ENCODE results near the gene RADIL. TPM values are rescaled to one million over a fixed set of nuclear protein-coding genes. Genes with fewer than 3 reads are reported as not detected.
A peak's percentile ranks its signal among the peaks of the same experiment; 100 is the strongest.

The RADIL gene
- total and polyA plus RNA-seq, 2 donors (not counting 1 experiment from before 2014, with no cell fraction given), result not detected

- Histone ChIP-seq H4K20me1 (ENCODE audit: control insufficient read depth, insufficient read depth, low read length, poor library complexity, severe bottlenecking) (no peaks in the 10 kb centered on the region), H3K9ac (ENCODE audit: low read length) (no peak overlapping the region), H3K79me2 (ENCODE audit: control insufficient read depth, insufficient read depth, low read length) (no peaks in the 10 kb centered on the region), H3K4me1 (ENCODE audit: control insufficient read depth in 2 of 2, insufficient read depth in 2 of 2, low read length in 2 of 2) (no peaks in the 10 kb centered on the region), H2AFZ (ENCODE audit: insufficient read depth, low read depth, low read length, poor library complexity, severe bottlenecking) (no peak overlapping the region), H3K27me3 (replicated peaks in 1 of 4; ENCODE audit: control extremely low read depth in 1 of 4, control insufficient read depth in 3 of 4, insufficient read depth in 4 of 4, low read length in 3 of 4) (no peaks in the 10 kb centered on the region), H3K4me2 (replicated peaks; ENCODE audit: low read depth, low read length, poor library complexity, severe bottlenecking) (no peak overlapping the region), H3K4me3 (ENCODE audit: control extremely low read depth in 1 of 5, extremely low read depth in 1 of 5, insufficient read depth in 1 of 5, low read depth in 2 of 5, low read length in 4 of 5) (no peak overlapping the region), H3K9me3 (ENCODE audit: control extremely low read depth in 1 of 3, control insufficient read depth in 2 of 3, insufficient read depth in 1 of 3, low read length in 2 of 3) (no peaks in the 10 kb centered on the region), H3K36me3 (replicated peaks in 1 of 2; ENCODE audit: control extremely low read depth in 1 of 2, control insufficient read depth in 1 of 2, extremely low read depth in 1 of 2, insufficient read depth in 2 of 2, low read length in 1 of 2) (no peaks in the 10 kb centered on the region), H3K27ac (ENCODE audit: low read length in 2 of 2) (no peak overlapping the region)
- Mint-ChIP-seq H3K27ac (no peak overlapping the region), H3K9me3 (ENCODE audit: insufficient read depth) (no peaks in the 10 kb centered on the region), H3K4me3 (no peak overlapping the region), H3K4me1 (no peaks in the 10 kb centered on the region), H3K27me3 (no peaks in the 10 kb centered on the region)
- ChIA-PET CTCF (interaction anchor here (0.6 to 4.6 kb wide), 10 partner anchors 8 to 352 kb away, joined by 3 to 54 read pairs (median 4); no protein-coding TSS in a partner anchor), POLR2A (no interaction called here)
- intact Hi-C loops (cut with micrococcal nuclease), result loop anchor here (10.0 kb wide), 1 partner anchor 176 kb away; no protein-coding TSS in a partner anchor
- ATAC-seq (ENCODE audit: low read depth) (no peak), DNase-seq (no peak)
- TF ChIP-seq CTCF (IDR thresholded peaks at IDR 0.05), result no peak
- TF ChIP-seq EZH2 (IDR thresholded peaks at IDR 0.05; ENCODE audit: borderline replicate concordance, insufficient read depth, low read depth, low read length, poor library complexity, severe bottlenecking), result no peak
- WGBS (ENCODE audit: insufficient coverage), result 87% methylated on average over 15 of the region's 15 CpGs
These were observed 84.7 kb downstream of the RADIL start for GRCh38 chr7:4798706-4799235.

GRCh38 chr7:4797858-4798705, 85.4 kb downstream of the RADIL start:
- TF ChIP-seq EZH2 (IDR thresholded peaks at IDR 0.05; ENCODE audit: borderline replicate concordance, insufficient read depth, low read depth, low read length, poor library complexity, severe bottlenecking), result no peak
- peak; percentile 97 for TF ChIP-seq CTCF (IDR thresholded peaks at IDR 0.05)
- no peaks in the 10 kb centered on the region for H3K79me2 ChIP-seq (ENCODE audit: control insufficient read depth, insufficient read depth, low read length)
- peak; percentile 91 for ATAC-seq (ENCODE audit: low read depth)
- CTCF ChIA-PET, result interaction anchor here (0.6 to 4.6 kb wide), 11 partner anchors 8 to 568 kb away, joined by 3 to 54 read pairs (median 4); no protein-coding TSS in a partner anchor
- no peak overlapping the region for H2AFZ ChIP-seq (ENCODE audit: insufficient read depth, low read depth, low read length, poor library complexity, severe bottlenecking)
- no peaks in the 10 kb centered on the region for H3K9me3 ChIP-seq (ENCODE audit: control extremely low read depth in 1 of 3, control insufficient read depth in 2 of 3, insufficient read depth in 1 of 3, low read length in 2 of 3)
- 35% methylated on average over 33 of the region's 37 CpGs for WGBS (ENCODE audit: insufficient coverage)
- H3K4me1 ChIP-seq (ENCODE audit: control insufficient read depth in 2 of 2, insufficient read depth in 2 of 2, low read length in 2 of 2), result peaks cover 0 to under 1% of the 10 kb centered on the region in 2 donors
- Mint-ChIP-seq H3K27ac (no peak overlapping the region), H3K27me3 (no peaks in the 10 kb centered on the region), H3K9me3 (ENCODE audit: insufficient read depth) (no peaks in the 10 kb centered on the region), H3K4me3 (no peak overlapping the region), H3K4me1 (no peaks in the 10 kb centered on the region)
- H3K27me3 ChIP-seq (replicated peaks in 1 of 4; ENCODE audit: control extremely low read depth in 1 of 4, control insufficient read depth in 3 of 4, insufficient read depth in 4 of 4, low read length in 3 of 4), result no peaks in the 10 kb centered on the region
- no peak overlapping the region for H3K27ac ChIP-seq (ENCODE audit: low read length in 2 of 2)
- POLR2A ChIA-PET, result no interaction called here
- no peak overlapping the region for H3K4me2 ChIP-seq (replicated peaks; ENCODE audit: low read depth, low read length, poor library complexity, severe bottlenecking)
- H3K4me3 ChIP-seq (ENCODE audit: control extremely low read depth in 1 of 5, extremely low read depth in 1 of 5, insufficient read depth in 1 of 5, low read depth in 2 of 5, low read length in 4 of 5), result no peak overlapping the region
- H4K20me1 ChIP-seq (ENCODE audit: control insufficient read depth, insufficient read depth, low read length, poor library complexity, severe bottlenecking), result no peaks in the 10 kb centered on the region
- no peak overlapping the region for H3K9ac ChIP-seq (ENCODE audit: low read length)
- intact Hi-C loops (cut with micrococcal nuclease), result loop anchor here (10.0 kb wide), 1 partner anchor 177 kb away; no protein-coding TSS in a partner anchor
- peak; percentile 73 for DNase-seq
- no peaks in the 10 kb centered on the region for H3K36me3 ChIP-seq (replicated peaks in 1 of 2; ENCODE audit: control extremely low read depth in 1 of 2, control insufficient read depth in 1 of 2, extremely low read depth in 1 of 2, insufficient read depth in 2 of 2, low read length in 1 of 2)
